Naive B cell (primary cell): ENCODE data around the gene TEP1. TPM values are rescaled to one million over a fixed set of nuclear protein-coding genes. Genes with fewer than 3 reads are reported as not detected.
A peak's percentile ranks its signal among the peaks of the same experiment; 100 is the strongest.
"Not testable (repeated sequence)": the region's sequence is repeated elsewhere in the genome, so short reads cannot be mapped to it uniquely, and the experiment has no call there.

ENCODE experiments used
- ATAC-seq, 2 donors: fragments of 150-1000 bp; cut with Tn5 transposase; 2 replicates each; pipeline ENCODE4 v1.10.0; 2021; ENCODE audit warnings: low read depth in 2 of 2, mild to moderate bottlenecking in 2 of 2, moderate library complexity in 2 of 2
- DNase-seq: peaks from one replicate; pipeline ENCODE4 v3.0.0; 2022
- H3K27ac Mint-ChIP-seq, 6 donors: one replicate each; pipeline ENCODE4 v1.8.0; 2020 to 2022; ENCODE audit warnings: mild to moderate bottlenecking in 6 of 6, mixed read lengths in 6 of 6, moderate library complexity in 5 of 6, inconsistent platforms in 2 of 6
- H3K27me3 Mint-ChIP-seq, 3 donors: one replicate each; pipeline ENCODE4 v1.8.0; 2021 to 2022; ENCODE audit warnings: mixed read lengths in 3 of 3, mild to moderate bottlenecking in 1 of 3
- H3K36me3 Mint-ChIP-seq, 2 donors: one replicate each; pipeline ENCODE4 v1.8.0; 2020 to 2022; ENCODE audit warnings: mixed read lengths in 2 of 2, inconsistent platforms in 1 of 2, mild to moderate bottlenecking in 1 of 2
- H3K4me1 Mint-ChIP-seq, 3 donors: one replicate each; pipeline ENCODE4 v1.8.0; 2020 to 2022; ENCODE audit warnings: mixed read lengths in 3 of 3, inconsistent platforms in 1 of 3, mild to moderate bottlenecking in 1 of 3, moderate library complexity in 1 of 3
- H3K4me3 Mint-ChIP-seq, 8 donors: one replicate each; pipeline ENCODE4 v1.8.0; 2020 to 2022; ENCODE audit warnings: mild to moderate bottlenecking in 8 of 8, mixed read lengths in 8 of 8, moderate library complexity in 8 of 8, inconsistent platforms in 2 of 8
- H3K9me3 Mint-ChIP-seq, 7 donors: one replicate each; pipeline ENCODE4 v1.8.0; 2020 to 2022; ENCODE audit warnings: mixed read lengths in 7 of 7, mild to moderate bottlenecking in 5 of 7, inconsistent platforms in 2 of 7, moderate library complexity in 1 of 7
- polyA plus RNA-seq, 6 donors: library from polyadenylated mRNA; unstranded; fragments of 300-500 nt; fragmentation: Illumina TruSeq; gene quantifications; one replicate each; pipeline ENCODE4 v1.2.3, GENCODE V29; 2021; ENCODE audit warnings: low read depth in 6 of 6

Gene TEP1
- polyA plus RNA-seq, 6 donors from 2014 or later = 0.15 to 17.2 (median 7.7) TPM

- H3K27ac Mint-ChIP-seq = no peak overlapping the region
- no peak for DNase-seq
- no peak for ATAC-seq
- H3K9me3 Mint-ChIP-seq = no peaks in the 10 kb centered on the region
- H3K27me3 Mint-ChIP-seq = no peaks in the 10 kb centered on the region
- H3K4me3 Mint-ChIP-seq = no peak overlapping the region
- peaks cover 30 to 64% of the 10 kb centered on the region in 2 donors for H3K36me3 Mint-ChIP-seq
- H3K4me1 Mint-ChIP-seq = peaks cover 0 to 4% (median 3%) of the 10 kb centered on the region in 3 donors
Measured at GRCh38 chr14:20377171-20377570, 36.1 kb downstream of the TEP1 start.

DNA sequence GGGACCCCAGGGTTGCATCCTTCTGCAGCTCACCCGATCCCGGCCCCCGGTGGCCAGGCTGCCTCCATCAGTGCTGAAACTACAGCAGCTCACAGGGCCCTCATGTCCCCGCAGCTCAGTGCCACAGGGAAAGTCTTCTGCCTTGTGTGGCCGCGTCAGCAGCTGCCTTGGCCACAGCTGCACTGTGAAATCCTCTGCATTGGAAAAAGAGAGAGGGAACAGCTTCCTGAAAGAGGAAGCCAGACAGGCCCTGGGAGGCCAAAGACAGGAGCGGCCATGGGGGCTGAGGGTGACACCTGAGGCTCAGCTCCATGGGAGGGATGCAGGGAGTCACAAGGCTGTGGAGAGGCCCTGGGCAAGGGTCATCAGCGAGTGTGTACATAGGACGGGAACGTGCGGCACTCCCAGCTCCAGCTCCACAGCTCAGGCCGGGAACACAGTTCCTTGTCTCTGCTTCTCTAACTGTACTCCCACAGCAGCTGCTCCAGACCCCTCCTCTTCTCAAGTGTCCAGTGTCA lies 37.2 kb downstream of the TEP1 start:
- DNase-seq (no peak), ATAC-seq (no peak)
- Mint-ChIP-seq H3K9me3 (no peaks in the 10 kb centered on the region), H3K4me3 (no peak overlapping the region), H3K27ac (peak overlapping the region in 1 of 6 donors; percentile 70), H3K4me1 (peaks cover 0 to 4% (median 3%) of the 10 kb centered on the region in 3 donors), H3K27me3 (no peaks in the 10 kb centered on the region), H3K36me3 (peaks cover 34 to 67% of the 10 kb centered on the region in 2 donors)

DNA sequence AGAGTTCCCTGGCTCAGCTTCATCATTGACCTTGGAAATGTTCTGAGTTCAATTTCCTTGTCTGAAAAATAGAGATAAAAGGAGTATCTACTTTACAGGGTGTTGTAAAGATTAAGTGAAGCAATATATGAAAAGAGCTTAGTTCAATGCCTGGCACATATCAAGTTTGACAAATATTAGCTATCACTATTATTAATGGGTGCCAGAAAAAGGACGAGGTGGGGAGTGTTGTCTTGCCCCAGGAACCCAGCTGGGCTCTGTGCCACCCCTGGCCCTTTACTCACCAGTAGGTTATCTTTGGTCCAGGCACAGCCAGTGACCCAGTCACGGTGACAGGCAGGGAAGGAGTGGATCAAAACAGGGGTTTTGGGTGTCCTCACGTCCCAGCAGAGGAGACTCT lies 37.8 kb downstream of the TEP1 start:
- DNase-seq = no peak
- Mint-ChIP-seq H3K4me1 (peaks cover 0 to 4% (median 3%) of the 10 kb centered on the region in 3 donors), H3K36me3 (peaks cover 30 to 61% of the 10 kb centered on the region in 2 donors), H3K27ac (peak overlapping the region in 2 of 6 donors; percentile 61 to 62), H3K27me3 (no peaks in the 10 kb centered on the region), H3K9me3 (no peaks in the 10 kb centered on the region), H3K4me3 (peak overlapping the region in 1 of 8 donors; percentile 70)
- no peak for ATAC-seq

GRCh38 chr14:20372796-20373195 lies 40.5 kb downstream of the TEP1 start:
- ATAC-seq (no peak), DNase-seq (no peak)
- Mint-ChIP-seq H3K4me3 (no peak overlapping the region), H3K27ac (peak overlapping the region in 2 of 6 donors; percentile 76 to 79), H3K36me3 (peaks cover 38 to 64% of the 10 kb centered on the region in 2 donors), H3K4me1 (peaks cover 0 to 8% (median 5%) of the 10 kb centered on the region in 3 donors), H3K9me3 (peaks cover 0 to 3% (median 0%) of the 10 kb centered on the region in 7 donors), H3K27me3 (no peaks in the 10 kb centered on the region)

DNA sequence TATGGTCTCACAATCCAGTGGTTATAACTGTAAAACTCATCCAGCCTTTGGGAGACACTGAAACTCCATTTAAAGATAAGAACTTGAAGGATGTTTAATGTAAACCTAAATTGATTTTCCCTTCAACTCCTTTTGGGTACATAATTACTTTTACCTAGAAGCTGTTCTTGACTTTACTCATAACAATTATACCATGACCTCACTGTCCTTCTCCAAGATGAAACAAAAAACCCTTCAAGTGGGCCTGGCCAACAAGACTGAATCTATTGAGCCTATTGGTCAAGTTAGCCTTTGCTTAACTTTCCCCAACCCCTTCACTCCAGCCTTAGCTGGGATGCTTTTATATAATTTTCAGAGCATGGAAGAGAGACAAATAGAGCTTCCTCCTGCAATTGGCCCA lies 47.4 kb downstream of the TEP1 start:
- DNase-seq (no peak), ATAC-seq (no peak)
- Mint-ChIP-seq H3K27ac (no peak overlapping the region), H3K36me3 (peaks cover 20 to 25% of the 10 kb centered on the region in 2 donors), H3K4me3 (no peak overlapping the region), H3K4me1 (peaks cover 0 to 8% (median 2%) of the 10 kb centered on the region in 3 donors), H3K27me3 (no peaks in the 10 kb centered on the region), H3K9me3 (peaks cover 0 to 4% (median 0%) of the 10 kb centered on the region in 7 donors)

DNA sequence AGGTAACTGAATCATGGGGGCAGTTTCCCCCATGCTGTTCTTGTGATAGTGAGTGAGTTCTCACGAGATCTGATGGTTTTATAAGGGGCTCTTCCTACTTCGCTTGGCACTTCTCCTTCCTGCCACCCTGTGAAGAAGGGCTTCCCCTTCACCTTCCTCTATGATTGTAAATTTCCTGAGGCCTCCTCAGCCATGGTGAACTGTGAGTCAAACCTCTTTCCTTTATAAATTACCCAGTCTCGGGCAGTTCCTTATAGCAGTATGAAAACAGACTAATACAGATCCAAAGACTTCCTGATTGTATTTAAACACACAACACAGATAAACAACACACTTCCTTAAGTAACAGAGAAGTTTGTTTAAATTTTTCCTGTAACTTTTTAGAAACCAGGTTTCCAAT lies 54.8 kb downstream of the TEP1 start:
- Mint-ChIP-seq H3K4me1 (peaks cover 5 to 17% (median 10%) of the 10 kb centered on the region in 3 donors), H3K36me3 (peaks cover 0 to 35% of the 10 kb centered on the region in 2 donors), H3K27ac (peak overlapping the region in 4 of 6 donors; percentile 36 to 77 (median 54))
- not testable (repeated sequence) for H3K27me3 Mint-ChIP-seq, DNase-seq, H3K4me3 Mint-ChIP-seq, H3K9me3 Mint-ChIP-seq, ATAC-seq

- Mint-ChIP-seq H3K36me3 (peaks cover 0 to 30% of the 10 kb centered on the region in 2 donors), H3K27ac (peak overlapping the region in 2 of 6 donors; percentile 15 to 79), H3K4me1 (peaks cover 5 to 13% (median 10%) of the 10 kb centered on the region in 3 donors), H3K4me3 (no peak overlapping the region), H3K9me3 (no peaks in the 10 kb centered on the region), H3K27me3 (no peaks in the 10 kb centered on the region)
- DNase-seq = no peak
- ATAC-seq = no peak
Measured at GRCh38 chr14:20356422-20356821, 56.9 kb downstream of the TEP1 start.

DNA sequence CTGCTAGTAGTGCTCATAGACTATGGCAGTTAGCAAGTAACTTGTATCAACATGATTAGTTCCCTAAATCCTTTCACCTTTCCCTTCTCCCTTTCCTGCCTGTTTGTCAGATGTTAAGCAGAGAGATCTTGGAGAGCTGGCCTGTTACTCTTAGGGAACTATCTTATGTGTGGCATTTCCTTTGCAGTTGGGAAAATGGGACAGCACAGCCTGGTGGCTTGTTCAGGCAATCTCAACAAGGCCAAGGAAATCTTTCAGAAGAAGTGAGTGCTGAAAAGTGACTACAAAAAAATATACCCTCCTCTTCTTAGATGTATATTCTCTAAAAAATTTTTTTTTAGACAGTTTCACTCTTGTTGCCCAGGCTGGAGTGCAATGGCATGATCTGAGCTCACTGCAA lies 62.4 kb downstream of the TEP1 start:
- H3K27ac Mint-ChIP-seq = peak overlapping the region in 1 of 6 donors; percentile 7

DNA sequence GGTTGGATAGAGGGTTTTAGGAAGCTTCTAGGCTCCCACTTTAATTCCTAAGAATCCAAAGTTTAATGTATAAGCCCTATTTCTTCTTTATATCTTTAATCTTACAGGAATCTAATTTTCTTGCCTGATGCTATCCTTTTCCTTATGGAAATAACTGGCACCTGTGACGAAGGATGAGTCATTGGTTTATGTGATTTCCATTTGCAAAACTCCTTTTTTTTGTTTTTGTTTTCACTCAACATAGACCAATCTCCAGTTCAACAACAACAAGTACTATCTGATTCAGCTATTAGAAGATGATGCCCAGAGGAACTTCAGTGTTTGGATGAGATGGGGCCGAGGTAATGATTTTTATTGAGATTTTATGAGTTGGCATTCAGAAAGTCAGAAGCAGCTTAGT lies 63.0 kb downstream of the TEP1 start:
- Mint-ChIP-seq H3K9me3 (no peaks in the 10 kb centered on the region), H3K27me3 (no peaks in the 10 kb centered on the region), H3K27ac (peak overlapping the region in 1 of 6 donors; percentile 7), H3K4me1 (no peaks in the 10 kb centered on the region), H3K4me3 (no peak overlapping the region), H3K36me3 (no peaks in the 10 kb centered on the region)
- DNase-seq (no peak), ATAC-seq (no peak)

More for the DNA sequence above, 62.4 kb downstream of the TEP1 start:
- Mint-ChIP-seq H3K4me3 (no peak overlapping the region), H3K36me3 (peaks cover 0 to 4% of the 10 kb centered on the region in 2 donors), H3K4me1 (no peaks in the 10 kb centered on the region), H3K27me3 (no peaks in the 10 kb centered on the region), H3K9me3 (no peaks in the 10 kb centered on the region)
- ATAC-seq (no peak), DNase-seq (no peak)

DNA sequence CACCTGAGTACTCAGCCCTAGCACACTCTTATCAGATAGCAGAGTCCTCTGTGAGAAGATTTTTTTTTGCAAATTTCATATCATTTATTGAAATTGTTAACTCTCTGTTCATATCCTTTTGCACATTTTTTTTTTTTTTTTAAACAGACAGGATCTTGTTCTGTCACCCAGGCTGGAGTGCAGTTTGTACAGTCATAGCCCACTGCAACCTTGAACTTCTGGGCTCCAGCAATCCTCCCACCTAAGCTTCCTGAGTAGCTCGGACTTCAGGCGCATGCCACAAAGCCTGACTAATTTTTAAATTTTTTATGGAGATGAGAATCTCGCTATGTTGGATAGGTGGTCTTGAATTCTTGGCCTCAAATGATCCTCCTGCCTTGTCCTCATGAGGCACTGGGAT lies 65.6 kb downstream of the TEP1 start:
- ATAC-seq (no peak), DNase-seq (no peak)
- Mint-ChIP-seq H3K36me3 (no peaks in the 10 kb centered on the region), H3K27ac (no peak overlapping the region), H3K4me3 (no peak overlapping the region), H3K9me3 (no peaks in the 10 kb centered on the region), H3K4me1 (peaks cover 11 to 13% (median 12%) of the 10 kb centered on the region in 3 donors), H3K27me3 (no peaks in the 10 kb centered on the region)

- DNase-seq (no peak), ATAC-seq (no peak)
- Mint-ChIP-seq H3K4me3 (peak overlapping the region in 1 of 8 donors; percentile 19), H3K4me1 (peaks cover 11 to 20% (median 13%) of the 10 kb centered on the region in 3 donors), H3K27me3 (no peaks in the 10 kb centered on the region), H3K36me3 (no peaks in the 10 kb centered on the region), H3K27ac (no peak overlapping the region), H3K9me3 (no peaks in the 10 kb centered on the region)
Measured at GRCh38 chr14:20346713-20347112, 66.6 kb downstream of the TEP1 start.

- DNase-seq = no peak
- Mint-ChIP-seq H3K27me3 (no peaks in the 10 kb centered on the region), H3K9me3 (no peaks in the 10 kb centered on the region), H3K27ac (peak overlapping the region in 3 of 6 donors; percentile 40 to 88 (median 59)), H3K36me3 (no peaks in the 10 kb centered on the region), H3K4me3 (peak overlapping the region in 2 of 8 donors; percentile 12 to 91), H3K4me1 (peaks cover 11 to 20% (median 13%) of the 10 kb centered on the region in 3 donors)
- no peak for ATAC-seq
Measured at GRCh38 chr14:20345366-20345765, 67.9 kb downstream of the TEP1 start.

- H3K9me3 Mint-ChIP-seq = no peaks in the 10 kb centered on the region
- H3K4me1 Mint-ChIP-seq = peaks cover 11 to 20% (median 13%) of the 10 kb centered on the region in 3 donors
- H3K36me3 Mint-ChIP-seq = no peaks in the 10 kb centered on the region
- ATAC-seq = no peak
- H3K27ac Mint-ChIP-seq = peak overlapping the region in 5 of 6 donors; percentile 97 to 99 (median 98)
- no peaks in the 10 kb centered on the region for H3K27me3 Mint-ChIP-seq
- peak overlapping the region; percentile 91 to 99 (median 99) for H3K4me3 Mint-ChIP-seq
- no peak for DNase-seq
Measured at GRCh38 chr14:20343862-20344220, 69.5 kb downstream of the TEP1 start.

DNA sequence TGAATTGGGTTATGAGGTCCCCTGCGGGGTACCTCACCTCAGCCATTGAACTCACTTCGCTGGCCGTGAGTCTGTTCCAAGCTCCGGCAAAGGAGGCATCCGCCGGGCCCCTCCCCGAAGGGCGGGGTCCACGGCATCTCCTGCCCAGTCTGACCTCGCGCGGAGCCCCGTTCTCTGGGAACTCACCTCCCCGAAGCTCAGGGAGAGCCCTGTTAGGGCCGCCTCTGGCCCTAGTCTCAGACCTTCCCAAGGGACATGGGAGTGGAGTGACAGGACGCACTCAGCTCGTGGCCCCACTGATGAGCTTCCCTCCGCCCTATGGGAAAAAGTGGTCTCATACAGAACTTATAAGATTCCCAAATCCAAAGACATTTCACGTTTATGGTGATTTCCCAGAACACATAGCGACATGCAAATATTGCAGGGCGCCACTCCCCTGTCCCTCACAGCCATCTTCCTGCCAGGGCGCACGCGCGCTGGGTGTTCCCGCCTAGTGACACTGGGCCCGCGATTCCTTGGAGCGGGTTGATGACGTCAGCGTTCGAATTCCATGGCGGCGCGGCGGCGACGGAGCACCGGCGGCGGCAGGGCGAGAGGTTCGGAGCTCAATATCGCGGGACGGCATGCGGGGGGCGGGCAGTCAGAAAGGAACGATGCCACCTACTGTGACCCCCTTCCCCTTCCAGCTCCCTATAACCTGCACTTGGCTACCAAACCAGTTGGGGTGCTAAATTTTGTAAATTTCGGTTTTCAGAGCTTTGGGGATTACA lies 70.0 kb downstream of the TEP1 start, which contains the start of gene PARP2:
Gene PARP2, plus strand, starts transcription at position 544 of the 770 bp plus-strand sequence. Its CDS starts 7 bp downstream, at position 551.
- Mint-ChIP-seq H3K9me3 (no peaks in the 10 kb centered on the region), H3K27me3 (no peaks in the 10 kb centered on the region), H3K4me3 (peak within 1 kb of the TSS; percentile 91 to 99 (median 99)), H3K27ac (peak within 1 kb of the TSS; percentile 97 to 99 (median 98)), H3K36me3 (no peaks in the 10 kb centered on the region), H3K4me1 (peaks cover 11 to 20% (median 13%) of the 10 kb centered on the region in 3 donors)
- ATAC-seq = peak; percentile 75 to 80
- DNase-seq = peak; percentile 91
